Retinal pigment epithelial cell (primary cell): Measurements from ENCODE around the gene DPAGT1.

Experiments used
- DNase-seq: peaks from one replicate; pipeline ENCODE4 v3.0.0-alpha.2; 2010; ENCODE audit warnings: low read depth
- H3K4me3 ChIP-seq: 2 replicates; pipeline ENCODE4 v1.5.1; 2011; ENCODE audit warnings: mild to moderate bottlenecking, low read length, control low read depth, moderate library complexity
- TF ChIP-seq, protein P1 (sequence below): conservative IDR thresholded peaks from 2 replicates; pipeline ENCODE4 v1.5.1; 2011; ENCODE audit warnings: low read depth, low read length, control low read depth, inconsistent platforms

DPAGT1 gene

DNA sequence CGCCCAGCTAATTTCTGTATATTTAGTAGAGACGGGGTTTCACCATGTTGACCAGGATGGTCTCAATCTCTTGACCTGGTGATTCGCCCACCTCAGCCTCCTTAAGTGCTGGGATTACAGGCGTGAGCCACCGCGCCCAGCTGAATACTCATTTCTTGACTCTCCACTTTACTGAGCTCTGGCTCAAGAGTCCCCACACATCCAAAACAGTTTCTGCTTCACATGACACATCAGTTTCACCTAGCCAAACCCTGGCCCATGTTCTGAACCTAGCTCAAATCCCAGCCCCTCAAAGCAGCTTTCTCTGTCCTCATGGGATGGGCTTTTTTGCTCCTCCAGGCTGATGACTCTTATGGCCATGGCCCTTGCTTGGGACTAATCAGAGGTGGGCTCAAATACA lies 54.4 kb downstream of the DPAGT1 start:
- TF ChIP-seq, protein P1, sequence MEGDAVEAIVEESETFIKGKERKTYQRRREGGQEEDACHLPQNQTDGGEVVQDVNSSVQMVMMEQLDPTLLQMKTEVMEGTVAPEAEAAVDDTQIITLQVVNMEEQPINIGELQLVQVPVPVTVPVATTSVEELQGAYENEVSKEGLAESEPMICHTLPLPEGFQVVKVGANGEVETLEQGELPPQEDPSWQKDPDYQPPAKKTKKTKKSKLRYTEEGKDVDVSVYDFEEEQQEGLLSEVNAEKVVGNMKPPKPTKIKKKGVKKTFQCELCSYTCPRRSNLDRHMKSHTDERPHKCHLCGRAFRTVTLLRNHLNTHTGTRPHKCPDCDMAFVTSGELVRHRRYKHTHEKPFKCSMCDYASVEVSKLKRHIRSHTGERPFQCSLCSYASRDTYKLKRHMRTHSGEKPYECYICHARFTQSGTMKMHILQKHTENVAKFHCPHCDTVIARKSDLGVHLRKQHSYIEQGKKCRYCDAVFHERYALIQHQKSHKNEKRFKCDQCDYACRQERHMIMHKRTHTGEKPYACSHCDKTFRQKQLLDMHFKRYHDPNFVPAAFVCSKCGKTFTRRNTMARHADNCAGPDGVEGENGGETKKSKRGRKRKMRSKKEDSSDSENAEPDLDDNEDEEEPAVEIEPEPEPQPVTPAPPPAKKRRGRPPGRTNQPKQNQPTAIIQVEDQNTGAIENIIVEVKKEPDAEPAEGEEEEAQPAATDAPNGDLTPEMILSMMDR, result no peak
- no peak overlapping the region for H3K4me3 ChIP-seq
- DNase-seq, result no peak
